Neural cell (in vitro differentiated cells): Measurements from ENCODE around the gene MAP4K4.

Experiments used
- CTCF ChIP-seq: fragments of 450-650 bp; IDR thresholded peaks from 2 replicates; pipeline ENCODE4 v1.5.1; 2014; ENCODE audit warnings: antibody characterized with exemption, mild to moderate bottlenecking, moderate library complexity; ENCODE audit not compliant: poor library complexity, severe bottlenecking
- EP300 ChIP-seq: fragments of 450-650 bp; conservative IDR thresholded peaks from 2 replicates; pipeline ENCODE4 v1.6.1; 2014; ENCODE audit warnings: antibody characterized with exemption, mild to moderate bottlenecking, moderate library complexity; ENCODE audit not compliant: poor library complexity, severe bottlenecking
- EZH2 ChIP-seq: fragments of 200-600, 300-800 bp; shearing (Covaris generic), sonication (generic); IDR thresholded peaks from 2 replicates; pipeline ENCODE4 v1.6.1; 2014; ENCODE audit warnings: antibody characterized with exemption, low read length, borderline replicate concordance, mild to moderate bottlenecking; ENCODE audit not compliant: insufficient read depth, poor library complexity, severe bottlenecking
- MXI1 ChIP-seq: fragments of 450-650 bp; conservative IDR thresholded peaks from 2 replicates; pipeline ENCODE4 v1.6.1; 2014; ENCODE audit warnings: antibody characterized with exemption, mild to moderate bottlenecking; ENCODE audit not compliant: poor library complexity, severe bottlenecking
- POLR2AphosphoS5 ChIP-seq: IDR thresholded peaks from 2 replicates; pipeline ENCODE4 v1.6.1; 2012
- RAD21 ChIP-seq: fragments of 450-650 bp; conservative IDR thresholded peaks from 2 replicates; pipeline ENCODE4 v1.6.1; 2014; ENCODE audit warnings: antibody characterized with exemption, mild to moderate bottlenecking, moderate library complexity
- REST ChIP-seq: IDR thresholded peaks from 2 replicates; pipeline ENCODE4 v1.6.1; 2012; ENCODE audit warnings: borderline replicate concordance
- SMC3 ChIP-seq: fragments of 450-650 bp; conservative IDR thresholded peaks from 2 replicates; pipeline ENCODE4 v1.6.1; 2014; ENCODE audit warnings: antibody characterized with exemption, mild to moderate bottlenecking, moderate library complexity; ENCODE audit not compliant: poor library complexity
- TAF1 ChIP-seq: IDR thresholded peaks from 2 replicates; pipeline ENCODE4 v1.6.1; 2012; ENCODE audit warnings: low read depth

GRCh38 chr2:101816598-101816997, 119.1 kb downstream of the MAP4K4 start:
- no peak for TF ChIP-seq CTCF
- TF ChIP-seq EZH2 = no peak
- TF ChIP-seq TAF1 = no peak
- TF ChIP-seq REST = no peak
- TF ChIP-seq SMC3 = no peak
- TF ChIP-seq POLR2AphosphoS5 = no peak
- TF ChIP-seq MXI1 = no peak
- no peak for TF ChIP-seq RAD21
- TF ChIP-seq EP300 = no peak
